Fibroblast of lung (primary cell): ENCODE data around the gene CALHM5. TPM values are rescaled to one million over a fixed set of nuclear protein-coding genes. Genes with fewer than 3 reads are reported as not detected.

Experiments
- DNase-seq, 2 donors: peaks; one replicate each; pipeline versions ENCODE4 v3.0.0 to v3.0.0-alpha.2; 2010; ENCODE audit warnings: low read depth in 2 of 2
- H2AFZ ChIP-seq: 2 replicates; pipeline ENCODE4 v1.5.1; 2012; ENCODE audit warnings: low read length, control low read depth, inconsistent platforms
- H3K27ac ChIP-seq: 2 replicates; pipeline ENCODE4 v1.5.1; 2011; ENCODE audit warnings: low read length, control low read depth; ENCODE audit not compliant: insufficient read depth
- H3K27me3 ChIP-seq: 2 replicates; pipeline ENCODE4 v1.5.1; 2011; ENCODE audit warnings: mild to moderate bottlenecking, low read length; ENCODE audit not compliant: control insufficient read depth, insufficient read depth
- H3K36me3 ChIP-seq: 2 replicates; pipeline ENCODE4 v1.5.1; 2011; ENCODE audit warnings: low read length; ENCODE audit not compliant: control insufficient read depth, insufficient read depth
- H3K4me1 ChIP-seq: 2 replicates; pipeline ENCODE4 v1.5.1; 2011; ENCODE audit warnings: low read length; ENCODE audit not compliant: control insufficient read depth, insufficient read depth; ENCODE audit errors: extremely low read depth
- H3K4me2 ChIP-seq: 2 replicates; pipeline ENCODE4 v1.5.1; 2011; ENCODE audit warnings: low read length, control low read depth; ENCODE audit not compliant: insufficient read depth; ENCODE audit errors: extremely low read depth
- H3K4me3 ChIP-seq, 4 experiments: fragments of 200-600 bp in 1 of 4; sonication (generic) in 1 of 4; replicated peaks in 1 of 4; 2 replicates each; pipeline ENCODE4 v1.5.1; 2011 to 2016; ENCODE audit warnings: low read length in 4 of 4, low read depth in 3 of 4, mild to moderate bottlenecking in 3 of 4, control low read depth in 2 of 4, inconsistent platforms in 1 of 4, mixed read lengths in 1 of 4; ENCODE audit not compliant: insufficient read depth in 1 of 4; ENCODE audit errors: control extremely low read depth in 1 of 4
- H3K79me2 ChIP-seq: 2 replicates; pipeline ENCODE4 v1.5.1; 2012; ENCODE audit warnings: mild to moderate bottlenecking, low read length, inconsistent platforms; ENCODE audit not compliant: control insufficient read depth, insufficient read depth
- H3K9ac ChIP-seq: 2 replicates; pipeline ENCODE4 v1.5.1; 2011; ENCODE audit warnings: mild to moderate bottlenecking, low read length, control low read depth; ENCODE audit not compliant: insufficient read depth
- H3K9me3 ChIP-seq: 2 replicates; pipeline ENCODE4 v1.5.1; 2012; ENCODE audit warnings: low read depth, low read length; ENCODE audit not compliant: control insufficient read depth, insufficient read depth
- H4K20me1 ChIP-seq: 2 replicates; pipeline ENCODE4 v1.5.1; 2011; ENCODE audit warnings: low read length; ENCODE audit not compliant: control insufficient read depth, insufficient read depth; ENCODE audit errors: extremely low read depth
- EZH2 ChIP-seq: IDR thresholded peaks from 2 replicates; pipeline ENCODE4 v1.5.1; 2012; ENCODE audit warnings: low read length, control low read depth, mild to moderate bottlenecking; ENCODE audit errors: missing control alignments
- polyA plus RNA-seq, 2 donors: library from polyadenylated mRNA; depleted of rRNA in 1 of 2; stranded (reverse) in 1 of 2; unstranded in 1 of 2; fragments of >200 nt; gene quantifications; 2 replicates each; pipeline ENCODE4 v1.2.1, GENCODE V29; 2011 to 2012; ENCODE audit warnings: missing spikeins in 1 of 2
- total RNA-seq: library from RNA; depleted of rRNA; stranded (reverse); fragments of >200 nt; gene quantifications from 2 replicates; pipeline ENCODE4 v1.2.1, GENCODE V29; 2014
- TF ChIP-seq, protein P1 (sequence below), 2 donors: IDR thresholded peaks in 1 of 2; conservative IDR thresholded peaks in 1 of 2; 1 replicate in 1 of 2; 2 replicates in 1 of 2; pipeline ENCODE4 v1.5.1; 2011 to 2012; ENCODE audit warnings: low read length in 2 of 2, control low read depth in 1 of 2, inconsistent platforms in 1 of 2, low read depth in 1 of 2, mild to moderate bottlenecking in 1 of 2

CALHM5 gene
- total and polyA plus RNA-seq, 2 donors (not counting 1 experiment from before 2014, with no cell fraction given) = 4.1 to 8.3 TPM

DNA sequence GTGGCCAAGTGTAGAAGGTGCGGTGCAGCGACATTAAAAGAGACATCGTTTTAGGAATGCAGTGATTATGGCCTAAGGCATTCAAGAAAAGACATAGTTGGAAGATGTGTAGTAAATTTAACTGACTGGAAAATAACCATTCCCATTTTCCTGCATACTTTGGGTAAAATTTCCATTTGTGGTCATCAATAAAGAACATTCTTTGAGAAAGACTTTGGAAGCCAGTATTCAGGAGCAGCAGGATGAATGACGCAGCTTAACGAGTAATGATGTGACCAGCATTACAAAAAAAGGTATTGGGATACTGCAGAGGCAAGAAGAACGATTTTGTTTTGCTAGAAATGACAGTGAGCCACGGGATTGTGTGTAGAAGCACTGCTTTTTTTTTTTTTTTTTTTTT, 52.9 kb downstream of the CALHM5 start:
- H3K27me3 ChIP-seq = no peaks in the 10 kb centered on the region
- no peaks in the 10 kb centered on the region for H3K79me2 ChIP-seq
- no peaks in the 10 kb centered on the region for H4K20me1 ChIP-seq
- no peak overlapping the region for H3K9ac ChIP-seq
- no peak overlapping the region for H3K27ac ChIP-seq
- H3K4me2 ChIP-seq = no peak overlapping the region
- H3K9me3 ChIP-seq = no peaks in the 10 kb centered on the region
- H2AFZ ChIP-seq = no peak overlapping the region
- no peaks in the 10 kb centered on the region for H3K36me3 ChIP-seq
- peak in 1 of 2 donors; percentile 86 for DNase-seq
- no peaks in the 10 kb centered on the region for H3K4me1 ChIP-seq
- no peak for TF ChIP-seq EZH2
- TF ChIP-seq, protein P1, sequence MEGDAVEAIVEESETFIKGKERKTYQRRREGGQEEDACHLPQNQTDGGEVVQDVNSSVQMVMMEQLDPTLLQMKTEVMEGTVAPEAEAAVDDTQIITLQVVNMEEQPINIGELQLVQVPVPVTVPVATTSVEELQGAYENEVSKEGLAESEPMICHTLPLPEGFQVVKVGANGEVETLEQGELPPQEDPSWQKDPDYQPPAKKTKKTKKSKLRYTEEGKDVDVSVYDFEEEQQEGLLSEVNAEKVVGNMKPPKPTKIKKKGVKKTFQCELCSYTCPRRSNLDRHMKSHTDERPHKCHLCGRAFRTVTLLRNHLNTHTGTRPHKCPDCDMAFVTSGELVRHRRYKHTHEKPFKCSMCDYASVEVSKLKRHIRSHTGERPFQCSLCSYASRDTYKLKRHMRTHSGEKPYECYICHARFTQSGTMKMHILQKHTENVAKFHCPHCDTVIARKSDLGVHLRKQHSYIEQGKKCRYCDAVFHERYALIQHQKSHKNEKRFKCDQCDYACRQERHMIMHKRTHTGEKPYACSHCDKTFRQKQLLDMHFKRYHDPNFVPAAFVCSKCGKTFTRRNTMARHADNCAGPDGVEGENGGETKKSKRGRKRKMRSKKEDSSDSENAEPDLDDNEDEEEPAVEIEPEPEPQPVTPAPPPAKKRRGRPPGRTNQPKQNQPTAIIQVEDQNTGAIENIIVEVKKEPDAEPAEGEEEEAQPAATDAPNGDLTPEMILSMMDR (conservative IDR thresholded peaks at IDR 0.05 in 1 of 2, IDR thresholded peaks at IDR 0.05 in 1 of 2; ENCODE audit: low read depth in 1 of 2, low read length in 2 of 2) = no peak
- no peak overlapping the region for H3K4me3 ChIP-seq

GRCh38 chr6:116564921-116565872, 53.8 kb downstream of the CALHM5 start:
- peaks cover 1% of the 10 kb centered on the region for H3K79me2 ChIP-seq
- no peak overlapping the region for H3K9ac ChIP-seq
- DNase-seq = peak in 1 of 2 donors; percentile 56
- TF ChIP-seq EZH2 = no peak
- TF ChIP-seq, protein P1 (conservative IDR thresholded peaks at IDR 0.05 in 1 of 2, IDR thresholded peaks at IDR 0.05 in 1 of 2; ENCODE audit: low read depth in 1 of 2, low read length in 2 of 2) = no peak
- H3K4me1 ChIP-seq = no peaks in the 10 kb centered on the region
- H2AFZ ChIP-seq = peak overlapping the region; percentile 65
- H3K4me3 ChIP-seq = peak overlapping the region in 1 of 4 experiments; percentile 32
- H3K4me2 ChIP-seq = peak overlapping the region; percentile 63
- H4K20me1 ChIP-seq = no peaks in the 10 kb centered on the region
- H3K27me3 ChIP-seq = no peaks in the 10 kb centered on the region
- H3K36me3 ChIP-seq = no peaks in the 10 kb centered on the region
- no peaks in the 10 kb centered on the region for H3K9me3 ChIP-seq
- no peak overlapping the region for H3K27ac ChIP-seq

DNA sequence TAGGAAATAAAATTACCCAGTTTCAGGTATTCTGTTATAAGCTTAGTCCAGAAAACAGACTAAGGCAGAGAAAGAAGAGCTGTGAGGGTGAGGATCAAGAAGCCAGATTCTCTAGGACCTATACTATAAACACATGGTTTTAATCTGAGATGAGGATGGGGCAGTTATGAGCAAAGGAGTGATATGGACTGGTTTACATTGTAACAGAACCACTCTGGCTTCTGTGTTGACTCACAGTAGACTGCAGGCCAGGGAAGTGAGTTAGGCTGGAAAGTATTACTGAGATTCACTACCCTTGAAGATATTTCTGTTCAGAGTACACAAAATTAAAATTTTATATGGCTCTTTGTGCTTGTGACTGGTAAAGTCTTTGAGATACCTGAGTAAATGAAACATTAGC, 56.7 kb downstream of the CALHM5 start:
- DNase-seq = no peak
- no peak for TF ChIP-seq EZH2
- TF ChIP-seq, protein P1 (conservative IDR thresholded peaks at IDR 0.05 in 1 of 2, IDR thresholded peaks at IDR 0.05 in 1 of 2; ENCODE audit: low read depth in 1 of 2, low read length in 2 of 2) = no peak
- H3K4me3 ChIP-seq = no peak overlapping the region
- H3K4me2 ChIP-seq = no peak overlapping the region
- no peaks in the 10 kb centered on the region for H3K9me3 ChIP-seq
- H3K9ac ChIP-seq = no peak overlapping the region
- H3K36me3 ChIP-seq = no peaks in the 10 kb centered on the region
- H4K20me1 ChIP-seq = no peaks in the 10 kb centered on the region
- H3K79me2 ChIP-seq = peaks cover 23% of the 10 kb centered on the region
- no peak overlapping the region for H3K27ac ChIP-seq
- no peaks in the 10 kb centered on the region for H3K4me1 ChIP-seq
- no peaks in the 10 kb centered on the region for H3K27me3 ChIP-seq
- no peak overlapping the region for H2AFZ ChIP-seq
